C4-2B (cell line): ENCODE results near the gene PDSS2.

Experiments
- ZFX ChIP-seq: fragments of 450-650 bp; IDR thresholded peaks from 2 replicates; pipeline ENCODE4 v1.6.1; 2017
- TF ChIP-seq, protein P1 (sequence below): fragments of 450-650 bp; conservative IDR thresholded peaks from 2 replicates; pipeline ENCODE4 v1.5.1; 2017; ENCODE audit warnings: mild to moderate bottlenecking

DNA sequence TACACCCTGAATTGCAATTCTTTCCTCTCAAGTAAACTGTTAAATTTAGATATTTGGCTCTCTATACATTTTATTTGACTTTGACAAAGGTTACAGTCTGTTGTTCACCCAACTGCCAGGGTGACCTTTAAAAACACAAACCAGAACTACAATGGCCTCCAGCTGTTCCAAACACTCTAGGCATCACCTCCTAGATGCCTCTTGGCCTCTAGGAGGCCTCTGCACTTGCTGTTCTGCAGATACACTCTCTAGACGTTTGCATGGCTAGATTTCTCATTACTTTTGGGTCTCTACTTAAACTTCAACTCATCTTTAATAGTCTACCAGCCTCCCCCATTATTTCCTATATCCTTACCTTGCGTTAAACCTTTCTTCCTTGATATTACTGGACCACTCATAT, 241.2 kb downstream of the PDSS2 start:
- TF ChIP-seq, protein P1, sequence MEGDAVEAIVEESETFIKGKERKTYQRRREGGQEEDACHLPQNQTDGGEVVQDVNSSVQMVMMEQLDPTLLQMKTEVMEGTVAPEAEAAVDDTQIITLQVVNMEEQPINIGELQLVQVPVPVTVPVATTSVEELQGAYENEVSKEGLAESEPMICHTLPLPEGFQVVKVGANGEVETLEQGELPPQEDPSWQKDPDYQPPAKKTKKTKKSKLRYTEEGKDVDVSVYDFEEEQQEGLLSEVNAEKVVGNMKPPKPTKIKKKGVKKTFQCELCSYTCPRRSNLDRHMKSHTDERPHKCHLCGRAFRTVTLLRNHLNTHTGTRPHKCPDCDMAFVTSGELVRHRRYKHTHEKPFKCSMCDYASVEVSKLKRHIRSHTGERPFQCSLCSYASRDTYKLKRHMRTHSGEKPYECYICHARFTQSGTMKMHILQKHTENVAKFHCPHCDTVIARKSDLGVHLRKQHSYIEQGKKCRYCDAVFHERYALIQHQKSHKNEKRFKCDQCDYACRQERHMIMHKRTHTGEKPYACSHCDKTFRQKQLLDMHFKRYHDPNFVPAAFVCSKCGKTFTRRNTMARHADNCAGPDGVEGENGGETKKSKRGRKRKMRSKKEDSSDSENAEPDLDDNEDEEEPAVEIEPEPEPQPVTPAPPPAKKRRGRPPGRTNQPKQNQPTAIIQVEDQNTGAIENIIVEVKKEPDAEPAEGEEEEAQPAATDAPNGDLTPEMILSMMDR: no peak
- TF ChIP-seq ZFX: no peak
